ENCODE results near the gene RSPRY1.
A peak's percentile ranks its signal among the peaks of the same experiment; 100 is the strongest.

Gene RSPRY1

GRCh38 chr16:57185945-57186871, at the start of gene RSPRY1, which contains the start of gene PSME3IP1:
RSPRY1 (plus strand) TSS chr16:57186329; CDS start chr16:57204659, 18,330 bp downstream.
PSME3IP1 (minus strand) TSS chr16:57186039; CDS start chr16:57173854, 12,185 bp downstream.
- peak; percentile 93 for DNase-seq

- no peak for DNase-seq
These were observed 49.1 kb upstream of the RSPRY1 start for GRCh38 chr16:57137043-57137442.

DNA sequence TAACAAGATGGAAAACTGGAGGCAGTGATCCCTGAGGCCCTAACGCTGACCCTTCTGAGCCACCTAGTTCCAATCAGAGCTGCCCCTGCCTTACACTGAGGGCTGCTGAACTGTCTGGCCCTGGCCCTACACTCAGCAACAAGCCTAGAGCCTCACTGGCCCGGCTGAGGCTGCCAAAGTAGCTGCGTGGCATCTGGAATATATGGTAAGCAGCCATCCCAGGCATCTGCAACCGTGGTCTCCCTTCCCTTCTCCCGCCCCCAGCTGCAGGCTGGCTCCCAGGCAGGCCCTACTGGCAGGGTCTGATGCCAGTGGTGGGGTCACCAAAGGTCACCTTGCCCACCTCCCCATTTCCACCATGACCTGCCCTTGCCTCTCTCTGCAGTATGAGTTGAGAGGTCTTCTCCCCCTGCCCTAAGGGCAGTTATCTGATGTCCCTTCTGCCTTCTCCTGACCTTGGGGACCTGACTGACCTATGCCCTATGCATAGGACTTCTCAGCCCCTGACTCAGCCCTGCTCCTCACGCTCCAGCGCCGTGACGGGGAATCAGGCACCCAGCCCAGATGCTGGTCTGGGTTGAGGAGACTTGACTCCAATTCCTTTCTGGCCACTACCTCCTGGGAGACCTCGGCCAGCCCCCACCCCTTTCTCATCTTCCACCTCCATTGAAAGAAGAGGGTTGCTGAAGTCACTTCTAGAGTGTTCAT, 48.4 kb upstream of the RSPRY1 start:
- no peak for DNase-seq

DNA sequence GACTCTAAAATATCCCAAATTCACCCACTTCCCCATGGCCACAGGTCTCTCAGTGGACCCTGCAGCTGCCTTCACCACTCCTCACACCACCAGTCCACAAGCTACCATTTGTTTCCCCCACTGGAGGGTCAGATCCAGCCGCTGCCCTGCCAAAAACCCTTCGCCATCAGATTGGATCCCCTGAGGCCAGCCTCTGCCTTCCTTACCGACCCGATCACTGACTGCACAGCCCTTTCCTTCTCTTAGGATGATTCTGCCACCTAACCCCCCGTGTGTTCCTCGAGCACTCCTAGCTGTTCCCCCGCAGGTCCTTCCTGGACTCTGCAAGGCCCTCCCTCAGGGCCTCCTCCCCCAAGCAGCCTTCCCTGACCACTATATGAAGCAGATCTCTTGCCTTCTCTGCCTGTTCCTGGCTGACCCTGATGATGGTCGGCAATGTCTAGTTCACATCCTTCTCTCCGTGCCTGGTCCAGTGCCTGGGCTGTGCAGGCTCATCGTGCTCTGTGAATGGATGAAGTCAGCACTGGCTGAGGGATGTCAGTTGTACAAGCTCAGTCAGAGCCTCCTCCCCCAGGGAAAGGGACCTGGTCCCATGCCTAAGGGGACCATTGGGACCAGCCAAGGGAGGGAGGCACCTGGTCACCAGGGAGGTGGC, 47.7 kb upstream of the RSPRY1 start:
- DNase-seq = no peak

GRCh38 chr16:57140931-57141668, 45.0 kb upstream of the RSPRY1 start:
- DNase-seq = no peak

DNA sequence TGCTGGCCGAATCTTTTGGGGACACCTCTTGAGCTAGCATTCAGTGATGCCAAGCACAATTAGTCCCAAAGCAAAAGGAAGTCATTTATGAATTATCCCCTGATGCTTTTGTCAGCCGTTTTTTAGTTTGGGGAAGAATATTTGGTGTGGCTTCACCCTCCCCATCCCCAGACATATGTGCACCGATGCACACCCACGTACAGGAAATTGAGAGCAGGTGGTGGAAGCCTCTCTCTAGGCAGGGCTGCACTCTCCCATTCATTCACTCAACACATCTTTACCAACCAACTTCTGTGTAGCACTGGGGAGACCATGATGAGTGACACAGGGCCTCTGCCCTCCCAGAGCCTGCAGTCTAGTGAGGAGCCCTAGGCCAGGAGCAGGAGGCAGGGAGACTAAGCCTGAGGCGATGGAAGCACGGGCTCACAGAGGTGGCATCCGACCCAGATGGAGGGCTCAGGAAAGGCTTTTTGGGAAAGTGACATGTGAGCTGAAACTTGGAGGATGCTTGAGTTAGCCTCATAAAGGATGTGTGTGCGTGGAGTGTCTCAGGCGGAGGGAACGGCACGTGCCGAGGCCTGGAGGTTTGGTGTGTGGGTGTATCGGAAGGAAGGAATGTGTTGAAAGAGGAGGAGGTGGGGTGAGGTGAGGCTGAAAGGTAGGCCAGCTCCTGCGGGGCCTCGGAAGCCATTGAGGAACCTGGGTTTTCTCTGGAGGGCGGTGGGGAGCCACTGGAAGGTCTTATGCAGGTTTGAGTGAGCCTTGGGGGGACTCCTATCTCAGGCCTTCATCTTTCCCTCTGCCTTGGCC, 44.1 kb upstream of the RSPRY1 start:
- no peak for DNase-seq

- no peak for DNase-seq
These were observed 42.8 kb upstream of the RSPRY1 start for GRCh38 chr16:57143149-57143921.

DNA sequence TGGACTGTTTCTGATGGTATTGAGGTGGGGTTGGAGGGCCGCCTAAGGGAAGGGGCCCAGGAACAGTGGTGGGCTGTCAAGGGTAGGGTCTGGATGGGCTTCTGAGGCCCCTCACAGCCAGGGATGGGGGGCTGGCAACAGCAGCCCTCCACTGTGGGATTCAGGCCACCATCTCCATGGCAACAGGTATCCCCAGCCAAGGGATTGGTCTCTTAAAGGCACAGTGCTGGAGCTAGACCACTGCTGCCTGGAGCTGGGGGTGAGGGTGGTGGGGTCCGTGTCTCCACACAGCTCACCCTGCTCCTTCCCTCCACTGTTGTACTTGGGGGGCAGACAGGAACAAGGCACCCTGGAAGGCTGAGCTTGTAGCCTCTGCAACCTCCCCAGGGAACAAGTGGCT, 42.1 kb upstream of the RSPRY1 start:
- no peak for DNase-seq

- no peak for DNase-seq
These were observed 40.8 kb upstream of the RSPRY1 start for GRCh38 chr16:57145046-57146021.

- no peak for DNase-seq
These were observed 40.0 kb upstream of the RSPRY1 start for GRCh38 chr16:57146040-57146647.

- DNase-seq = no peak
These were observed 39.4 kb upstream of the RSPRY1 start for GRCh38 chr16:57146735-57147134.

GRCh38 chr16:57147381-57148221, 38.5 kb upstream of the RSPRY1 start:
- DNase-seq = no peak

GRCh38 chr16:57148481-57148880, 37.6 kb upstream of the RSPRY1 start:
- no peak for DNase-seq

DNA sequence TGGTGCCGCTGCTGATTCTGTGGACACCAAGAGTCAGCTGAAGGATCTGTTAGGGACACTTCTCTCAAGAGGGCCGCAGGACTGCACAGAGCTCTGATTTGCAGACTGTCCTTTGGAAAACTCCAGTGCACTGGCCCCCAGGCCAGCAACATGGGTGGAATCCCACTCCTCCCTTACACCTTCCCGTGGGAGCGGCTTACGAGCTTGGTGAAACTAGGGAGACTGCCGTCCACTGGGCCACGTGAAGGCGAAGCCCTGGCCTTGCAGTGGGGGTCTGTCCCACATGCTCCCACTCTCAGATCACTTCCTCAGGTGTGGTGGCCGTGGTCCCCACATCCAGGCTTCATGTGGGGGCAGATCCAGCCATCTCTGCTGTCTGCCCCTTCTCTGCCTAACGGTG, 36.7 kb upstream of the RSPRY1 start:
- DNase-seq = no peak

DNA sequence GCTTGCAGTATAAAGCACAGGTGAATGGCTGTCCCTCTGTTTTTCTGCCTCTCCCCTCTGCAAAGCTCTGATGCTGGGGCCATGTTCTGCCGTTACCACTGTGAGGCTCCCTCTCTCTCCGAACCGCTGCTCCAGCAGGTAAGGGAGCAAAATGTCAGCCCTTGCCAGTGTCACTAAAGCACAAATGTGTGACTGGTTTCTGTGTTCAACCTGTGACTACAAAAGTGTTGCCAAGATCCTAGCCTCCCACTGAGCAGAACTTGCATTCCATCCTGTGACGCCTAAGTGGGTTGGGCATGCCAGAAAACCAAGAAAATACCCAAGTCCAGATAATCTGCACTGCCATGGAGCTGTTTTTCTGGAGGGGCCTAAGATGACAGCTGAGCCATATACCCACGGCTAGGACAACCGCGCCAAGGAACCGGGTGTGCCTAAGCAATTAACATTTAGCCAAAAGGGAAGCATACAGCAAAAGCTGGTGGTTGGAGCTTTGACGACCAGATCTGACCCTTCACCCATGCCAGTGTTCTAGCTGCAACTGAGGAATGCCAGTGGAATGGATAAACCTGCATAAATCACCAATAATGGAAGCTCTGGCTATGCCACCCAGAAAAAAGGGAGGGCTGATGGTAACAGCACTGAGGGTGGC, 35.3 kb upstream of the RSPRY1 start:
- no peak for DNase-seq

DNA sequence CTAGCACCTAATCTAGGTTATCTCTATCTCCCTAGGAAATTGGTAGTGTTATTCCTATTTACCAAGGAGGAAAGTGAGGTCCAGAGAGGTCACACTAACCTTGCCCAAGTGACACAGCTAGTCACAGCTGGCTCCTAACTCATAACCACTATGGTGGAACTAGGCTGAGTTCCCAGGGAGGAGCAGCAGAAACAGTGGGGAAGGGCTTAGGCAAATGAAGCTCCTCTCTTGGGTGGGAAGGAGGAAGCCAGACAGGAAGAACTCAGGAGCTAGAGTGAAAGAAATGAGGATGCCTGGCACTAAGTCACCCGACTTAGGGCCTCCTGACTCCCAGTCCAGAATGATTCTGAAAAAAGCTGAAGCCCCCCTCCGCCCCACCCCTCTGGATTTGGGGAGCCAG, 34.8 kb upstream of the RSPRY1 start:
- DNase-seq = no peak

All from NCI-H526 treated with DMSO at 0.1 percent for 48 hours (cell line).